GM21723 (cell line): Measurements from ENCODE around the gene ANKRD33B.
"Not testable (repeated sequence)": the region's sequence is repeated elsewhere in the genome, so short reads cannot be mapped to it uniquely, and the experiment has no call there.

Experiments used
- ATAC-seq: cut with Tn5 transposase; IDR thresholded peaks from one replicate; pipeline ENCODE4 v1.9.1; 2021; ENCODE audit warnings: mild to moderate bottlenecking, moderate library complexity; ENCODE audit not compliant: unreplicated experiment

Gene ANKRD33B

GRCh38 chr5:10610058-10610457 is 46.2 kb downstream of the ANKRD33B start:
- no peak for ATAC-seq

GRCh38 chr5:10611290-10611689 is 47.4 kb downstream of the ANKRD33B start:
- no peak for ATAC-seq

GRCh38 chr5:10612251-10612650 is 48.4 kb downstream of the ANKRD33B start:
- ATAC-seq: no peak

GRCh38 chr5:10615693-10616092 is 51.8 kb downstream of the ANKRD33B start:
- no peak for ATAC-seq

- no peak for ATAC-seq
Measured at GRCh38 chr5:10617103-10617502, 53.2 kb downstream of the ANKRD33B start.

- no peak for ATAC-seq
Measured at GRCh38 chr5:10618311-10618710, 54.4 kb downstream of the ANKRD33B start.

- no peak for ATAC-seq
Measured at GRCh38 chr5:10619649-10620048, 55.8 kb downstream of the ANKRD33B start.

- no peak for ATAC-seq
Measured at GRCh38 chr5:10620346-10620745, 56.5 kb downstream of the ANKRD33B start.

GRCh38 chr5:10621832-10622231 is 58.0 kb downstream of the ANKRD33B start:
- no peak for ATAC-seq

- no peak for ATAC-seq
Measured at GRCh38 chr5:10622810-10623209, 58.9 kb downstream of the ANKRD33B start.

GRCh38 chr5:10623305-10623910 is 59.5 kb downstream of the ANKRD33B start:
- no peak for ATAC-seq

- no peak for ATAC-seq
Measured at GRCh38 chr5:10624206-10624605, 60.3 kb downstream of the ANKRD33B start.

GRCh38 chr5:10624679-10625078 is 60.8 kb downstream of the ANKRD33B start:
- no peak for ATAC-seq

- no peak for ATAC-seq
Measured at GRCh38 chr5:10625700-10626472, 62.0 kb downstream of the ANKRD33B start.

GRCh38 chr5:10626473-10627013 is 62.7 kb downstream of the ANKRD33B start:
- ATAC-seq: peak; percentile 19

GRCh38 chr5:10627160-10627701 is 63.4 kb downstream of the ANKRD33B start:
- peak; percentile 9 for ATAC-seq

- ATAC-seq: no peak
Measured at GRCh38 chr5:10628601-10629000, 64.7 kb downstream of the ANKRD33B start.

- ATAC-seq: no peak
Measured at GRCh38 chr5:10629682-10630081, 65.8 kb downstream of the ANKRD33B start.

GRCh38 chr5:10630126-10630525 is 66.3 kb downstream of the ANKRD33B start:
- no peak for ATAC-seq

- not testable (repeated sequence) for ATAC-seq
Measured at GRCh38 chr5:10630744-10631143, 66.9 kb downstream of the ANKRD33B start.

- ATAC-seq: peak; percentile 7
Measured at GRCh38 chr5:10631316-10631996, 67.6 kb downstream of the ANKRD33B start.
